ENCODE data around the gene NOM1.

Gene NOM1

GRCh38 chr7:156985101-156985992 is 35.8 kb downstream of the NOM1 start:
- DNase-seq: no peak

- DNase-seq: no peak
Observed at GRCh38 chr7:156986378-156986777, 36.9 kb downstream of the NOM1 start.

- DNase-seq: no peak
Observed at GRCh38 chr7:156988343-156989185, 39.1 kb downstream of the NOM1 start.

- no peak for DNase-seq
Observed at GRCh38 chr7:156989766-156990535, 40.4 kb downstream of the NOM1 start.

GRCh38 chr7:156993021-156993924 is 43.8 kb downstream of the NOM1 start:
- no peak for DNase-seq

GRCh38 chr7:156993925-156994235 is 44.4 kb downstream of the NOM1 start:
- no peak for DNase-seq

- no peak for DNase-seq
Observed at GRCh38 chr7:156994417-156994816, 44.9 kb downstream of the NOM1 start.

- DNase-seq: no peak
Observed at GRCh38 chr7:156998988-156999957, 49.8 kb downstream of the NOM1 start.

GRCh38 chr7:156999958-157000726 is 50.6 kb downstream of the NOM1 start:
- DNase-seq: no peak

- no peak for DNase-seq
Observed at GRCh38 chr7:157000741-157001653, 51.5 kb downstream of the NOM1 start.

GRCh38 chr7:157001920-157002818 is 52.7 kb downstream of the NOM1 start:
- DNase-seq: no peak

GRCh38 chr7:157002819-157003421 is 53.4 kb downstream of the NOM1 start:
- DNase-seq: no peak

- DNase-seq: no peak
Observed at GRCh38 chr7:157003445-157003755, 53.9 kb downstream of the NOM1 start.

GRCh38 chr7:157003756-157004520 is 54.4 kb downstream of the NOM1 start:
- DNase-seq: no peak

GRCh38 chr7:157004521-157005455 is 55.3 kb downstream of the NOM1 start:
- DNase-seq: no peak
